Epithelial cell of esophagus (primary cell): Measurements from ENCODE around the gene FARS2.

Experiments
- DNase-seq: peaks from one replicate; pipeline ENCODE4 v3.0.0; 2010; ENCODE audit warnings: low read depth
- H3K4me3 ChIP-seq: 2 replicates; pipeline ENCODE4 v1.5.1; 2011; ENCODE audit warnings: mild to moderate bottlenecking, low read length, control low read depth
- TF ChIP-seq, protein P1 (sequence below): IDR thresholded peaks from 2 replicates; pipeline ENCODE4 v1.5.1; 2011; ENCODE audit warnings: low read depth, mild to moderate bottlenecking, low read length, control low read depth, inconsistent platforms; ENCODE audit not compliant: insufficient read depth; ENCODE audit errors: missing control alignments

Gene FARS2

DNA sequence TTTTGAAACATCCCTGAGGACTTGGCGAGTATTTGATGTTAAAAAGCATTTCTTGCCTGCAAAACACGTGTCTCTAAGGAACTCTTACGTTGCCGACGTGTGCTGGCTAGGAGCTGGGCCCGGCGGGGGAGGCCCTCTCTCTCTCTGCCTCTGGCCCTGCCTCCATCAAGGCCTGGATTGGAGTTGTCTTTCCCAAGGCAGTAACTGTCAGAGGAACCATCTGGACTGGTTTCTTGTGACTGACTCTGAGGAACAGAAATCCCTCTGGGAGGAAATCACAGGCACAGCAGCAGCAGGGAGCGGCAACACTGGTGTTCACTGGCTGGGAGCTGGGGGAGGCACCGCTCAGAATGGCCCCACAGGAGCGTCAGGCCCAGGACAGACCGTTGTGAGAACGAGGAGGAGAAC lies 501.3 kb downstream of the FARS2 start:
- H3K4me3 ChIP-seq: no peak overlapping the region
- no peak for DNase-seq
- TF ChIP-seq, protein P1, sequence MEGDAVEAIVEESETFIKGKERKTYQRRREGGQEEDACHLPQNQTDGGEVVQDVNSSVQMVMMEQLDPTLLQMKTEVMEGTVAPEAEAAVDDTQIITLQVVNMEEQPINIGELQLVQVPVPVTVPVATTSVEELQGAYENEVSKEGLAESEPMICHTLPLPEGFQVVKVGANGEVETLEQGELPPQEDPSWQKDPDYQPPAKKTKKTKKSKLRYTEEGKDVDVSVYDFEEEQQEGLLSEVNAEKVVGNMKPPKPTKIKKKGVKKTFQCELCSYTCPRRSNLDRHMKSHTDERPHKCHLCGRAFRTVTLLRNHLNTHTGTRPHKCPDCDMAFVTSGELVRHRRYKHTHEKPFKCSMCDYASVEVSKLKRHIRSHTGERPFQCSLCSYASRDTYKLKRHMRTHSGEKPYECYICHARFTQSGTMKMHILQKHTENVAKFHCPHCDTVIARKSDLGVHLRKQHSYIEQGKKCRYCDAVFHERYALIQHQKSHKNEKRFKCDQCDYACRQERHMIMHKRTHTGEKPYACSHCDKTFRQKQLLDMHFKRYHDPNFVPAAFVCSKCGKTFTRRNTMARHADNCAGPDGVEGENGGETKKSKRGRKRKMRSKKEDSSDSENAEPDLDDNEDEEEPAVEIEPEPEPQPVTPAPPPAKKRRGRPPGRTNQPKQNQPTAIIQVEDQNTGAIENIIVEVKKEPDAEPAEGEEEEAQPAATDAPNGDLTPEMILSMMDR: no peak

DNA sequence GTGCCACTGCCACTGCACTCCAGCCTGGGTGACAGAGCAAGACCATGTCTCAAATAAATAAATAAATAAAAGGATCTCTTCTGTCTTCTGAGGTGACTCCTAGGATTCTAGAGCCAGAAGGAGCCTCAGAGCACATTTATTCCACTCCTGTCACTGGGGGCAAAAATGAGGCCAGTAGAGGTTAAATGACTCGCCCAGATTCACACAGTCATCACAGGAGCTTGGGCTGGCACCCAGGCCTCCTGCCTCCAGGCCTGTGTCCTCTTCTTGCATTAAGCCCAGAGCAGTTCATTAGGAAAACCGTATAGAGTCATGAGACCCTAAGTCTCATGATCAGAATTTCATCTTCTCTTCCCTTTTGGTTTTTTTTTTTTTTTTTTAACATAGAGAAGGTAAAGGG lies 502.1 kb downstream of the FARS2 start:
- DNase-seq: no peak
- TF ChIP-seq, protein P1: no peak
- no peak overlapping the region for H3K4me3 ChIP-seq

DNA sequence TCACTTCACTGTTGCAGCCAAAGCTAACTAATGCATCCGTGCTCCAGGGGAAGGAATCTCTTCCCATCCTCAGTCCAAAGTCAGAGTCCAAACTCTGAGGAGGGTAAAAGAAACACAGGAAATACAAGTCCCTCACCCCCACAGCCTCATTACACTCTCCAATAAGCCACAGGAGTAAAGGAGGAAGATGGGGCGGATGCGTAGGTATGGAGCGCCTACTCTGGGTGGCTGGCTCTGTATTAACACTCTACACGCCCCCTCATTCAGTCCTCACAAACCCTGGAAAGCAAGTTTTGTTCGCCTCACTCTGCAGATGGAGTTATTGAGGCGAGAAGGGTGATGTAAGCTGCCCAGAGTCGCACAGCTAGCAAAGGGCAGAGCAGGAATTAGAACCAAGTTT lies 502.6 kb downstream of the FARS2 start:
- TF ChIP-seq, protein P1: no peak
- DNase-seq: no peak
- no peak overlapping the region for H3K4me3 ChIP-seq

DNA sequence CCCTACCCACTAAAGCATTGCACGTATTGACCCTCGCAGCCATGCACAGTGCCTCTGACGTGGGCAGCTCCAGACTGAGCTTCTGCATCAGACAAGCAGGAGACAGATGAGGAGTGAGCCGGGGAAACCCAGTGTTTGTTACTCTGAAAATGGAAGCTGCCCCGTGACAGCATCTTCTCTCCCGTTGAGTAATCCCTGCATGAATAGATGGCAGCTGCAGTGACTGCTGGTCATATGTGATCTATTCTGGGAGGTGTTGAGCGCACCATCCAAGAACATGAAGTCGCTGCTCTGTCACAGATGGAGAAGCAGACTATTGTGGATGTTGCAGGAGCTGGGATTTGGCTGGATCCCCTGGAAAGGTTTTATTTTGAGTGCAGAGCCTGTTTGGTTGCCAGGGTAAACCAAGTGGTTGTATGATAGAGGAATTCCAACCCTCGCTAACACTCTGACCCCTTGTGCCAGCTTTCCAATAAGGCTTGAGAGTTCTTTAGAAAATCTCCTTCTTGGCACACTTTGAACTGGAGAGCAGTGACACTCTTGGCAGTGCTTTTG lies 503.2 kb downstream of the FARS2 start:
- TF ChIP-seq, protein P1: no peak
- no peak for DNase-seq
- no peak overlapping the region for H3K4me3 ChIP-seq

DNA sequence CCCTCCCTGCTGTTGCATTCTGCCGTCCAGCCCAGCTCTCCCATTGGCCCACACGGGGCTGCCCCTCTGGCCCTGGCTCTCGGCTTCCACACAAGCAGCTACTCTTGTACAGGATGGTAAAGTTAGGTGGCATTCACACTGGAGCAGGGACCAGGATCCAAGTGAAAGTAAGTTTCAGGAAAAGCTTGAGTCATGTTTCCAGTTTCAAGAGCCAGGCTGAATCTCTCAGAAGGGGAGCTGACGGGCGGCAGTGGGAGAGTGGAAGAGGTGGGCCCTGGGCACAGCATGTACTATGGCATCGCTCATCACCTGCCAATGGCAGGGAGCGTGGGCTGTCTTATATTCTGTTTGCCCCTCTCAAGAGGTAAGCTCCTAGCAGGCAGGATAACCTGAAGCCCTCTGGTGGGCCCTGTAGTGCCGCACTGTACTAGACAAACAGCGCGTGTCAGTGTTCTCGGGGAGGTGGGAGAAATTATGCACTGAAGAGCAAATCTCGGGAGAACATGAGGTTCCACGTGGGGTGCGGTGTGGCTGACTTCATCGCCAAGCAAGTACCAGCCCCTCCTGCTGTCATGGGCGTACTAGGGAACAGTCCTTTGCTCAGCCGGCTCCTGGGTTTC lies 503.9 kb downstream of the FARS2 start:
- DNase-seq: no peak
- TF ChIP-seq, protein P1: no peak
- H3K4me3 ChIP-seq: no peak overlapping the region

DNA sequence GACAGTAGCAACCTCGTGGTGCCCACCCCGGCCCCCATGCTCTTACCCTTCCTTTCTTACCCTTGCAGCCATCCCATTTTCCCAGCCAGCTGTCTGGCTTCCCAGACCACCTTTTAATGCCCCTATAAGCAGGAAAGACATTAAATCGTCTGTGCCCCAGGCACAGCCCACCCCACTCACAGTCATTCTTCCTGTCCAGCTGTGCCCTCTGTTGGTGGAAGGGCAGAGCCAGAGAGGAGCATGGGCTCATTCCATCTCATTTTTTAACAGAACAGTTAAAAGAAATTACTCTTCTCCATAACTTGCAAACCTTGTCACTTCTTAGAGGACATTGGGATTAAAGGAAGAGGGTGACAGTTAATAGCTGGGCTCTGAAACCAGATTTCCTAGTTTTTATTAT lies 504.9 kb downstream of the FARS2 start:
- no peak overlapping the region for H3K4me3 ChIP-seq

DNA sequence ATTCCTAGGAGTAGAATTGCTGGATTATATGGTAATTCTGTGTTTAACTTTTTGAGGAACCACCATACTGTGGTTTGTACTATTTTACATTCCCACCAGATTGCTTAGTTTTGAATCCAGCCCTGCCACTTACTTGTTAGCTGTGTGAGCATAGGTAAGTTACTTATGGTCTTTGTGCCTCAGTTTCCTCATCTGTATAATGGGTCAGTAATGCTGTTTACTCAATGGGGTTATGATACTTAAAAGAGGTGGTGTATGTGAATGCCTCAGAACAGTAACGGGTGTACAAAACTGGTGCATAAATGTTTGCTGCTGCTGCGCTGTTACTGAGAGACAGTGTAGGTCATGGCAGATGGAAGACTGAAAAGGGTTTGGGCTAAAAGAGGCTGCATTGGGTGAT lies 506.2 kb downstream of the FARS2 start:
- no peak for DNase-seq
- TF ChIP-seq, protein P1: no peak
- no peak overlapping the region for H3K4me3 ChIP-seq

More for the DNA sequence above, 504.9 kb downstream of the FARS2 start:
- no peak for DNase-seq
- TF ChIP-seq, protein P1: peak; percentile 6
